Activated B cell treated with CpG ODN at 0.5 μM for 24 hours (primary cell): ENCODE data around the gene CTR9. TPM values are rescaled to one million over a fixed set of nuclear protein-coding genes. Genes with fewer than 3 reads are reported as not detected.

ENCODE experiments used
- ATAC-seq: fragments of 200-7000 bp; cut with Tn5 transposase; one replicate; pipeline ENCODE4 v1.10.0; 2021; ENCODE audit warnings: low read depth, mild to moderate bottlenecking, moderate library complexity
- CTCF ChIA-PET: fragments of 350-600 bp; sonication (Branson Sonifier 250); formaldehyde crosslinking; loops from one replicate; lab custom pipeline; 2021; ENCODE audit warnings: antibody characterized with exemption; lab: Charles Lee
- POLR2A ChIA-PET: fragments of 350-600 bp; sonication (Branson Sonifier 250); formaldehyde crosslinking; loops from one replicate; lab custom pipeline; 2021; ENCODE audit warnings: antibody characterized with exemption; lab: Charles Lee
- DNase-seq: peaks from one replicate; pipeline ENCODE4 v3.0.0; 2022
- H3K27ac Mint-ChIP-seq: one replicate; pipeline ENCODE4 v1.8.0; 2020; ENCODE audit warnings: mixed read lengths
- H3K27me3 Mint-ChIP-seq: one replicate; pipeline ENCODE4 v1.8.0; 2021; ENCODE audit warnings: mixed read lengths
- H3K36me3 Mint-ChIP-seq: one replicate; pipeline ENCODE4 v1.8.0; 2021; ENCODE audit warnings: low read depth, mixed read lengths
- H3K4me1 Mint-ChIP-seq: one replicate; pipeline ENCODE4 v1.8.0; 2021; ENCODE audit warnings: mixed read lengths
- H3K4me3 Mint-ChIP-seq: one replicate; pipeline ENCODE4 v1.8.0; 2020; ENCODE audit warnings: mild to moderate bottlenecking, mixed read lengths
- H3K9me3 Mint-ChIP-seq: one replicate; pipeline ENCODE4 v1.8.0; 2020; ENCODE audit warnings: mixed read lengths
- intact Hi-C: fragments of 100-400 bp; cut with micrococcal nuclease; formaldehyde crosslinking; loops from one replicate; pipeline ENCODE4 v1.15.1; 2024
- total RNA-seq: library from RNA; stranded (reverse); gene quantifications from 2 replicates; pipeline ENCODE4 v1.2.3, GENCODE V29; 2022
- TF ChIP-seq, protein P1 (sequence below): fragments of 200-600 bp; IDR thresholded peaks from one replicate; pipeline ENCODE4 v1.8.0; 2022; ENCODE audit warnings: antibody characterized with exemption, mild to moderate bottlenecking

The CTR9 gene
- total RNA-seq, 1 donor from 2014 or later: 50.6 TPM

DNA sequence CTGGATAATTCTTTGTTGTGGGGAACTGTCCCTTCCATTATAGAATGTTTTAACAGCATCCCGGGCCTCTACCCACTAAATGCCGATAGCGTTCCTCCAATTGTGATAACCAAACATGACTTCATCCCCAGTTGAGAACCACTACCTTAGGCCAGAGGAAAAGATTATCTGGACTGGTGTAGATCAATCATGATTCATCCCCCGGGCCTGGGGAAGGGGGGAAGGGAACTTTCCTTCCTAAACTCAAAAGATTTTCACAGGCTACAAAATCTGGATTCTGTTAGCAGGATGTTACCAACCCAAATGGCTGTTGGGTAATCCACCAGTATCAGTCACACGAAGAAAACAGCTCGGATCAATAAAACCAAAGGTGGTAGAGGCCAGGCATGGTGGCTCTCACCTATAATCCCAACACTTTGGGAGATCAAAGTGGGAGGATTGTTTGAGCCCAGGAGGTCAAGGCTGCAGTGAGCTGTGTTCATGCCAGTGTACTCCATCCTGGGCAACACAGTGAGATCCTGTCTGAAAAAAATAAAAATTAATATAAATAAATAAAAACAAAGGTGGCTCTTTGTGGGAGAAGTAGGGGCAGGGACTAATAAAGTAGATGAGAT is 10.1 kb downstream of the CTR9 start:
- TF ChIP-seq, protein P1, sequence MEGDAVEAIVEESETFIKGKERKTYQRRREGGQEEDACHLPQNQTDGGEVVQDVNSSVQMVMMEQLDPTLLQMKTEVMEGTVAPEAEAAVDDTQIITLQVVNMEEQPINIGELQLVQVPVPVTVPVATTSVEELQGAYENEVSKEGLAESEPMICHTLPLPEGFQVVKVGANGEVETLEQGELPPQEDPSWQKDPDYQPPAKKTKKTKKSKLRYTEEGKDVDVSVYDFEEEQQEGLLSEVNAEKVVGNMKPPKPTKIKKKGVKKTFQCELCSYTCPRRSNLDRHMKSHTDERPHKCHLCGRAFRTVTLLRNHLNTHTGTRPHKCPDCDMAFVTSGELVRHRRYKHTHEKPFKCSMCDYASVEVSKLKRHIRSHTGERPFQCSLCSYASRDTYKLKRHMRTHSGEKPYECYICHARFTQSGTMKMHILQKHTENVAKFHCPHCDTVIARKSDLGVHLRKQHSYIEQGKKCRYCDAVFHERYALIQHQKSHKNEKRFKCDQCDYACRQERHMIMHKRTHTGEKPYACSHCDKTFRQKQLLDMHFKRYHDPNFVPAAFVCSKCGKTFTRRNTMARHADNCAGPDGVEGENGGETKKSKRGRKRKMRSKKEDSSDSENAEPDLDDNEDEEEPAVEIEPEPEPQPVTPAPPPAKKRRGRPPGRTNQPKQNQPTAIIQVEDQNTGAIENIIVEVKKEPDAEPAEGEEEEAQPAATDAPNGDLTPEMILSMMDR: no peak
- peaks cover 32% of the 10 kb centered on the region for H3K36me3 Mint-ChIP-seq
- H3K9me3 Mint-ChIP-seq: no peaks in the 10 kb centered on the region
- no peak for DNase-seq
- no peak for ATAC-seq
- intact Hi-C loops: loop anchor here (5.0 kb wide), 1 partner anchor 1299 kb away; the partner anchor contains the start of gene ZNF143
- H3K27ac Mint-ChIP-seq: no peak overlapping the region
- CTCF ChIA-PET: no interaction called here
- H3K27me3 Mint-ChIP-seq: no peaks in the 10 kb centered on the region
- POLR2A ChIA-PET: interaction anchor here (1.4 to 3.7 kb wide), 3 partner anchors 48 to 220 kb away, joined by 4 to 23 read pairs (median 4); partner anchors contain the start of genes EIF4G2, RNF141 and ZBED5
- H3K4me3 Mint-ChIP-seq: no peak overlapping the region
- H3K4me1 Mint-ChIP-seq: peaks cover 26% of the 10 kb centered on the region

DNA sequence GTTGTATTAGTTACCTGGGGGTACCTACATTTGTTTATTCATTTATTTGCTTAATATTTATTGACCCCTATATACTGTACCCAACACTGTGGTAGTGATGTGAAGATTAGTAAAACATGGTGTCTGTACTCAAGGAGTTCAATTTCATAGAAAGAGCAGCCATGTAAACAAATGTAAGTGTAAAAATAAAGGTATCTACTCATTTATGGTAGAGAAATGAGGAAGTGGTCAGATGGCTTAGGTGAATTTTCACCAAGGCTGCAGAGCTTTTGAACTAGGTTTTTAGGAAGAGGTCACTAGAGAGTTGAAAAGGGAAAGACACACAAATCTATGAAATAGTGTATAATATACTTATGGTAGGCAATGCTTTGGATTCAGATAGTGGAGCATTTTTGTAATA is 11.1 kb downstream of the CTR9 start:
- Mint-ChIP-seq H3K27ac (peak overlapping the region; percentile 65), H3K9me3 (no peaks in the 10 kb centered on the region), H3K4me1 (peaks cover 29% of the 10 kb centered on the region), H3K36me3 (peaks cover 31% of the 10 kb centered on the region), H3K4me3 (peak overlapping the region; percentile 30), H3K27me3 (no peaks in the 10 kb centered on the region)
- ChIA-PET POLR2A (interaction anchor here (1.3 to 3.7 kb wide), 4 partner anchors 11 to 221 kb away, joined by 4 to 23 read pairs (median 4); partner anchors contain the start of genes CTR9, EIF4G2, RNF141 and ZBED5), CTCF (interaction anchor here (1.0 kb wide), 1 partner anchor 8 kb away, joined by 3 read pairs; no protein-coding TSS in a partner anchor)
- ATAC-seq (peak; percentile 73), DNase-seq (no peak)
- intact Hi-C loops: loop anchor here (1.0 to 5.0 kb wide), 2 partner anchors 11 to 1300 kb away; partner anchors contain the start of genes CTR9 and ZNF143
- TF ChIP-seq, protein P1: no peak

DNA sequence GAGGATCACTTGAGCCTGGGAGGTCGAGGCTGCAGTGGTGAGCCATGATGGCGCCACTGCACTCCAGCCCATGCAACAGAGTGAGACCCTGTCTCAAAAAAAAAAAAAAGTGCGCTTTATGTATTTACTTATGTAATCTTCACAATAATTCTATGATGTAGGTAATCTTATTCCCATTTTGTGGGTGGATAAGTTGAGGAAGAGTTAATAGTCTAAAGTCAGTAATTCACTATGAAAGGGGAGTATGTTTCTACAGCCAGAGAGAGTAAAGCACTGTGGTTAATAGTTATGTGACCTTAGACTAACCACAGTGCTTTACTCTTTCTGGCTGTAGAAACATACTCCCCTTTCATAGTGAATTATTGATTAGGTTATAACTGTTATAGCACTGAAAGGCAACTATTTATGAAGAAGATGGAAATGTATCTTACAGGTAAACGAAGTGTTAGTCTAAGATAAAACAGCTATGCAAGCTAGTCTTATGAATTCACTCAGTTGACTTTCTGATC is 11.9 kb downstream of the CTR9 start:
- Mint-ChIP-seq H3K9me3 (no peaks in the 10 kb centered on the region), H3K27me3 (no peaks in the 10 kb centered on the region), H3K4me3 (no peak overlapping the region), H3K4me1 (peaks cover 29% of the 10 kb centered on the region), H3K27ac (no peak overlapping the region), H3K36me3 (peaks cover 31% of the 10 kb centered on the region)
- no peak for ATAC-seq
- ChIA-PET CTCF (no interaction called here), POLR2A (interaction anchor here (1.3 to 3.7 kb wide), 5 partner anchors 12 to 222 kb away, joined by 3 to 23 read pairs (median 4); partner anchors contain the start of genes CTR9, EIF4G2, RNF141 and ZBED5)
- TF ChIP-seq, protein P1: no peak
- intact Hi-C loops: loop anchor here (1.0 to 5.0 kb wide), 2 partner anchors 12 to 1301 kb away; partner anchors contain the start of genes CTR9 and ZNF143
- no peak for DNase-seq

GRCh38 chr11:10763766-10764165 is 12.7 kb downstream of the CTR9 start:
- TF ChIP-seq, protein P1: no peak
- ChIA-PET CTCF (interaction anchor here (1.2 kb wide), 2 partner anchors 29 to 115 kb away, joined by 3 to 8 read pairs; no protein-coding TSS in a partner anchor), POLR2A (interaction anchor here (0.8 to 3.7 kb wide), 4 partner anchors 13 to 94 kb away, joined by 3 to 23 read pairs (median 3); partner anchors contain the start of genes CTR9, EIF4G2 and ZBED5)
- H3K27ac Mint-ChIP-seq: peak overlapping the region; percentile 30
- no peaks in the 10 kb centered on the region for H3K9me3 Mint-ChIP-seq
- peaks cover 31% of the 10 kb centered on the region for H3K36me3 Mint-ChIP-seq
- no peak for ATAC-seq
- H3K4me1 Mint-ChIP-seq: peaks cover 29% of the 10 kb centered on the region
- no peak for DNase-seq
- H3K4me3 Mint-ChIP-seq: no peak overlapping the region
- intact Hi-C loops: loop anchor here (5.0 kb wide), 1 partner anchor 1301 kb away; the partner anchor contains the start of gene ZNF143
- no peaks in the 10 kb centered on the region for H3K27me3 Mint-ChIP-seq
